Measurements from ENCODE around the gene ARHGEF38.
"Not testable (repeated sequence)": the region's sequence is repeated elsewhere in the genome, so short reads cannot be mapped to it uniquely, and the experiment has no call there.

ARHGEF38 gene

GRCh38 chr4:105714071-105714521 is 161.7 kb downstream of the ARHGEF38 start:
- no peak for DNase-seq (ENCODE audit: low spot score)

- DNase-seq (ENCODE audit: low spot score): no peak
Measured at GRCh38 chr4:105714932-105715331, 162.5 kb downstream of the ARHGEF38 start.

- peak; percentile 27 for DNase-seq (ENCODE audit: low spot score)
Measured at GRCh38 chr4:105715692-105716278, 163.4 kb downstream of the ARHGEF38 start.

- no peak for DNase-seq (ENCODE audit: low spot score)
Measured at GRCh38 chr4:105719204-105719603, 166.8 kb downstream of the ARHGEF38 start.

- no peak for DNase-seq (ENCODE audit: low spot score)
Measured at GRCh38 chr4:105725623-105726022, 173.2 kb downstream of the ARHGEF38 start.

GRCh38 chr4:105729895-105730294 is 177.5 kb downstream of the ARHGEF38 start:
- DNase-seq (ENCODE audit: low spot score): not testable (repeated sequence)
